ENCODE measurements around the gene TIGAR.
A peak's percentile ranks its signal among the peaks of the same experiment; 100 is the strongest.

Gene TIGAR

DNA sequence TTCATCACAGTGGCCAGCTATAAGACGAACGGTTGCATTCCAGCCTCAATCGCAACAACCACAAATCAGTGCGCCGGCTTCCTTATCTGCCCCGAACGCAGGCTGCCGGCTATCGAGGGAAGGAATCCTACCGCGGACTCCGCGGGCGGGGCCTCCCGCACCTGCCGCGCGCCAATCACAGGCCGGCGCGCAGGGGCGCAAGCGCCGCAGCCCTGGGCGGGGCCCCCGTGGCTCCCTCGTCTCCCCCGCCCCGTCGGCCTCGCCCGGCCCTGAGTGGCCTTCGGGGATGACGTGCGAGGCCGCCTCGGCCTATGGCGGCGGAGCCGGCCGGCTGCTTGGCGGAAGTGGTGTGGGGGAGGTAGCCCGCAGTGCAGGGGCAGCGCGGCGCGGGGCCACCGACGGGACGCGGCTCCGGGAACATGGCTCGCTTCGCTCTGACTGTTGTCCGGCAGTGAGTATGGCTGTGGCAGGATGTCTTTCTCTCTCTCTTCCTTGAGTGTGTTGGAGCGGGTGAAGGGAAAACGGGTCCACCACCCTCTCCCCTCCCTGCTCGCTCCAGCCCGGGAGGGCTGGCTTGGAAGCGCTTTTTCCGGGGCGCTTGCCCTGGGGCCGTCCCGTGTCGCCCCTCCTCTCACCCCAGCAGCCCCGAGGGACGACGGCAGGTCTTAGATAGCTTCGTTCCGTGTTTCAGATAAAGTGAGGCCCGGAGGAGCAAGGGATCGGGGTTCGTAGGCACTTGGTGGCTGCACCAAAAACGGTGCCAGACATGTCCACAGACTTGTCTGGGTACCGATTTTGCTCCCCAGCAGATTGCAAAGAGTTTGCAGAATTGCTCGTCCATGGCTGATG lies at the start of gene TIGAR:
Gene TIGAR (plus strand): TSS at position 361 of the 849 bp plus-strand sequence. CDS start 59 bp downstream, at position 420.
- peak; percentile 91 for DNase-seq

- peak; percentile 95 for DNase-seq
These were observed 49.1 kb upstream of the TIGAR start for GRCh38 chr12:4271717-4272423.

DNA sequence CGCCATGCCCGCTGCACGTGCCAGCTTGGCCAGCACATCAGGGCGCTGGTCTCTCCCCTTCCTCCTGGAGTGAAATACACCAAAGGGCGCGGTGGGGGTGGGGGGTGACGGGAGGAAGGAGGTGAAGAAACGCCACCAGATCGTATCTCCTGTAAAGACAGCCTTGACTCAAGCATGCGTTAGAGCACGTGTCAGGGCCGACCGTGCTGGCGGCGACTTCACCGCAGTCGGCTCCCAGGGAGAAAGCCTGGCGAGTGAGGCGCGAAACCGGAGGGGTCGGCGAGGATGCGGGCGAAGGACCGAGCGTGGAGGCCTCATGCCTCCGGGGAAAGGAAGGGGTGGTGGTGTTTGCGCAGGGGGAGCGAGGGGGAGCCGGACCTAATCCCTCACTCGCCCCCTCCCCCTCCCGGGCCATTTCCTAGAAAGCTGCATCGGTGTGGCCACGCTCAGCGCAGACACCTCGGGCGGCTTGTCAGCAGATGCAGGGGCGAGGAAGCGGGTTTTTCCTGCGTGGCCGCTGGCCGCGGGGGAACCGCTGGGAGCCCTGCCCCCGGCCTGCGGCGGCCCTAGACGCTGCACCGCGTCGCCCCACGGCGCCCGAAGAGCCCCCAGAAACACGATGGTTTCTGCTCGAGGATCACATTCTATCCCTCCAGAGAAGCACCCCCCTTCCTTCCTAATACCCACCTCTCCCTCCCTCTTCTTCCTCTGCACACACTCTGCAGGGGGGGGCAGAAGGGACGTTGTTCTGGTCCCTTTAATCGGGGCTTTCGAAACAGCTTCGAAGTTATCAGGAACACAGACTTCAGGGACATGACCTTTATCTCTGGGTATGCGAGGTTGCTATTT lies 48.4 kb upstream of the TIGAR start:
- DNase-seq: peak; percentile 79

GRCh38 chr12:4273273-4273651 lies 47.8 kb upstream of the TIGAR start:
- DNase-seq: no peak

DNA sequence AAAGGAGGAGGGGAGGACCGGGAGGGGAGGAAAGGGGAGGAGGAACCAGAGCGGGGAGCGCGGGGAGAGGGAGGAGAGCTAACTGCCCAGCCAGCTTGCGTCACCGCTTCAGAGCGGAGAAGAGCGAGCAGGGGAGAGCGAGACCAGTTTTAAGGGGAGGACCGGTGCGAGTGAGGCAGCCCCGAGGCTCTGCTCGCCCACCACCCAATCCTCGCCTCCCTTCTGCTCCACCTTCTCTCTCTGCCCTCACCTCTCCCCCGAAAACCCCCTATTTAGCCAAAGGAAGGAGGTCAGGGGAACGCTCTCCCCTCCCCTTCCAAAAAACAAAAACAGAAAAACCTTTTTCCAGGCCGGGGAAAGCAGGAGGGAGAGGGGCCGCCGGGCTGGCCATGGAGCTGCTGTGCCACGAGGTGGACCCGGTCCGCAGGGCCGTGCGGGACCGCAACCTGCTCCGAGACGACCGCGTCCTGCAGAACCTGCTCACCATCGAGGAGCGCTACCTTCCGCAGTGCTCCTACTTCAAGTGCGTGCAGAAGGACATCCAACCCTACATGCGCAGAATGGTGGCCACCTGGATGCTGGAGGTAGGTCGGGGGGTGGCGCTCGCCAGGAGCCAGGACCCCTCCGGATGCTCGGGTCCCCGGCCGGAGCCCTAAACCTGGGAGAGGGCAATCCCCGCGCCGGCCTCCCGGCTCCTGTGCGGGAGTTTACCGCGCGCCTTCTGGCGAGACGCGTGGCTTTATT lies 47.2 kb upstream of the TIGAR start, which contains the start of gene CCND2:
Gene CCND2 (plus strand): TSS at position 111 of the 744 bp plus-strand sequence. CDS start 279 bp downstream, at position 390.
- peak; percentile 80 for DNase-seq

- peak; percentile 36 for DNase-seq
These were observed 46.5 kb upstream of the TIGAR start for GRCh38 chr12:4274396-4275015.

DNA sequence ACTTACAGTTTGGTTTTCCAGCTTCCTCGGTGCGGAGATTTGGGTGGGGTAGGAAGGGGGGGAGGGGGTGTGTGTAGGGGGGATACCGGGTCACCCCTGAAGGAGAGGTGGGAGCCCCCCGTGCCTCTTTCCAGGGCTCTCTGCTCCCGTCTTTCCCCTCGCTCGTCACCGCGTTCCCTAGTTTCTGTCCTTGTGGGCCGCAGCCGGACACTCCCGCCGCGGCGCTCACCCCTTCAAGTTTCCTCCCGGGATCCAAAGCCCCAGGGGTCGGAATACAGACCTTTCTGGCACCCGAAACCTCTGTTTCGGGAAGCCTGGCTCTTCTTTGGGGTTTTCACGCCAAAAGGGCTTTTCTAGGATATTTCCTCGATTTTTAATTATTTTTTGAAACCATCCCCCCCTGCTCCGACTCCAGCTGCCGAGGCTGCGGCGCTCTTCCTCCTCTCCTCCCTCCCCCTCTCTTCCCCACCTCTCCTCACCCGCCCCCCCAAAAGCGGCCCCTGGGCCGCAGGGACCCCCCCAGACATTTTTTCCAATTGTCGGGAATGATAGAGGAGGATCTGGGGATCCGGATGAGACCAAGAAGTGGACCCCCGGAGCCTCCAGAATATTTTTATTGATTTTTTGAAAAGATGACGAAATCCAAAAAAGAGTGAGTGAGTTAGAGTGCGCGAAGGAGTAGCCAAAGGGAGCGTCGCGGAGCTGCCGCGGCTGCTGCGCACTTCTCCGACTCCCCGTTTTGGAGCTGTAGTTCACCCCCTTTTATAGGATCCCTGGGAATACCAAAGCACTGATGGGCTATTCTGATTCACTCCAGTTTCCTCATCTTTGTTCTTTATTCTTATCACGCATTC lies 45.8 kb upstream of the TIGAR start:
- DNase-seq: peak; percentile 28

GRCh38 chr12:4275870-4276301 lies 45.1 kb upstream of the TIGAR start:
- DNase-seq: no peak

DNA sequence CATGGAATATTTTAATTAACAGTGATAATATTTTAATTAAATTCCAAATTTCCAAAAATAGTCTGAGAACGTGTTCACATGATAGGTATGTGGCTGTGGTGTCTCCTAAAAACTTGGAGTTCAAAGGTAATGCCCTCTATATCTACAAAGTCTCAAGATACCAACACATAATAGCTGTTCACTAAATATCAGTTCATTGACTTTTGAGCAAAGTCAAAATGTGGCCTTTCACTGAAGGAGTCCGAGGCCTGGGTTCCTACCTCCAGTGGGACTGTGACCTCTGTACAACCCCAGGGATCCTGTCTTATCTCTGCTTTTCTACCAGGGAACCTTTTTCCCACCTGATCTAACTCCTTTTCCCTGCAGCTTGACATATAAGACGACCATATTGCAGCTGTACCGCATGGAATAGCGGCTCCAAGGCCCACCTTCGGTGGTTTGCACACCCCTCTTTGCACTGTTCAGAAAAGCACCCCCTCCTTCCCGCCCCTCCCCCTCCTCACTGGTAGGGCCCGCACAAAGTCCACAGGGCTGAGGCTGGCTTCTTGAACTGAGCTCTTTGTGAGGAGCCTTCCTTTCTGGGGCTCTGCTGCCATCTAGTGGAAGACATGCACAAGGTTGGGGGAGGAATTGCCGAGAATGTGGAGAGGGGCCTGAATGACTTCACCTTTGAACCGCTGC lies 44.3 kb upstream of the TIGAR start:
- DNase-seq: peak; percentile 93

- DNase-seq: no peak
These were observed 43.8 kb upstream of the TIGAR start for GRCh38 chr12:4277205-4277543.

- DNase-seq: no peak
These were observed 43.2 kb upstream of the TIGAR start for GRCh38 chr12:4277857-4278256.

DNA sequence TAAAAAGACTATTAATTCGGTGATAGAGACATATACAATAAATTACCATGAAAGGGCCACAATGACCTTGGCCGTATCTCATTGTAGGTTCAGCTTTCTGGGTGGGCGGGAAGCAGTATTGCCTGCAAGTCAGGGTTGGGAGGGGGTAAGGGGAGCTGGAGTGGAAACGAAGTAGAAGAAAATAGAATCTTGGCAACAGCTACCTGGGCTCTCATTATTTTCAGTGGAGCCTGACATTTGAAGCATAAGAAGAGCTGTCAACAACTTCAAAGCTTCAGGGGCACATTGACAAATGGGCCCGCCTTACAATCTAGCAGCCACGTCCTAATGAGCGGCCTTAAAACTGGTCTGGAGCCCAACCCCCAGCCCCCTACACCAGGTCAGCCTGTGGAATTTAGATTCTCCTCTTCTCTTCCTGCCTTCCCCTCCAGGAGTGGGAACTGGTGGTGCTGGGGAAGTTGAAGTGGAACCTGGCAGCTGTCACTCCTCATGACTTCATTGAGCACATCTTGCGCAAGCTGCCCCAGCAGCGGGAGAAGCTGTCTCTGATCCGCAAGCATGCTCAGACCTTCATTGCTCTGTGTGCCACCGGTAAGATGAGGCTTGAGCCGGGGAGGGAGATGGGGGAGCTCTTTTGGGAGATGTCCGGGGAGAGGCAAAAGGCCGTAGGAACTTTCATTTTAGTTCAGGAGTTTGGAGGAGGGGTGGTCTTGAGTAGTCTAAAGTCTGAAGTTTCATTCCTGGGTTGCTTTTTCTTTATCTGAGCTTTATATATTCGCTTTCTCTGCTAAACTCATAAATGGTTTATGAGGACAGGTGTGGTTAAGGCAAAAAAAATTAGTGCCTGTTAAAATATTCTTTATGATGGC lies 42.5 kb upstream of the TIGAR start:
- no peak for DNase-seq

GRCh38 chr12:4279198-4279690 lies 41.8 kb upstream of the TIGAR start:
- no peak for DNase-seq

DNA sequence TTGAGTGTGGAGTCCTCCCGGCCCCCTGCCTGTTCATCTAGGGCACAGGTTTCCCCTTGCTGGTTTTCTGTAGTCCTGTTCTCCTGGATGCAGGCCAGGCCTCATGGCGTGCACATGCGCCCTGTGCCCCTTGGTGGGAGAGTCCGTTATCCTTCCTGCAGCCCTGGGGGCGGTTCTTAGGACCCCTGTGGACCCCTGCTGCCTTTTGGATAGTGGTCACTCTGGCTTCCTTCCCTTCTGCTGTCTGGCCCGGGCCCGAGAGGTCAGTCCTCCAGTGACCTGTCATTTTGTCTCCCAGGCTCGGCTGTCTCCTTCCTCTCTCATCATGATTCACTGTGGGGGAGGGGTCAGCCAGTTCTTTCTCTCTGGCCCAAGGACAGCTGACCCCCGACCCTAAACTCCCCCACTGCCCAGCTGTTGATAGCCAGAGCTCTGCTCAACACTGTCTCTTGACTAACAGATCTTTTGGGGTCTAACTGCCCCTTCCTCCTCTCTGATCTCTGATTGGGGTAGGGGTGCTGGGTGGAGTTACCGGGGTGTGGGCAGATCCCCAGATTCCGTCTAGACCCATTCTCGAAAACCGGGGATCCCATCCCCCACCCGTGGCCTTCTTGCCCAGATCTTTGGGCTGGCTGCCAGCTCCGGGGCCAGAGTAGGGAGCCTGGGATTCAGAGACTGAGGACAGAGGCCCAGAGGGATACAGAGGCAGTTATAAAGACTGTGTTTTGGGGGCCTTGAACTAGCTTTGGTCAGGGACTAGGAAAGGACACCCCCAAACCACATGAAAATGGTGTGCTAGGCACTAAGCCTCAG lies 40.5 kb upstream of the TIGAR start:
- DNase-seq: no peak

- no peak for DNase-seq
These were observed 39.8 kb upstream of the TIGAR start for GRCh38 chr12:4281173-4281654.

- no peak for DNase-seq
These were observed 38.7 kb upstream of the TIGAR start for GRCh38 chr12:4282103-4282891.

- no peak for DNase-seq
These were observed 38.0 kb upstream of the TIGAR start for GRCh38 chr12:4282892-4283511.
